Retinal pigment epithelial cell (primary cell): ENCODE measurements around the gene NR5A2.

ENCODE experiments used
- DNase-seq: peaks from one replicate; pipeline ENCODE4 v3.0.0-alpha.2; 2010; ENCODE audit warnings: low read depth
- H3K4me3 ChIP-seq: 2 replicates; pipeline ENCODE4 v1.5.1; 2011; ENCODE audit warnings: mild to moderate bottlenecking, low read length, control low read depth, moderate library complexity
- CTCF ChIP-seq: conservative IDR thresholded peaks from 2 replicates; pipeline ENCODE4 v1.5.1; 2011; ENCODE audit warnings: low read depth, low read length, control low read depth, inconsistent platforms

The NR5A2 gene

DNA sequence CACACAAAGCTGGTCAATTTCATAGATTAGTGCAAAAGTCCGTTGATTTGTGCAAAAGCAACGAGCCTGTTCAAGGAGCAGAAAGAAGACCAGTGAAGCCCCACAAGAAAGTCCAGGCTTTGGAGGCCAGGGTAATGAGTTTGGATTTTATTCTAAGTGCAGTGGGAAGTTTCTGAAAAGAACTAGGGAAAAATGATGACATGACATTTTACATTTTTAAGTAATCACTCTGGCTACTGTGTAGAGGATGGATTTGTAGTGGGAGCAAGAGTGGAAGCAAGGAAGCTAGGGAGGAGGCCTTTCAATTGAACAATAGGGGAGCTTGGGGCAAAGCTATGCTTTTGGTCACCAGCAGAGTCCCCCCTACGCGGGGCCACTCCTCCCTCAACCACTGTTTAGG is 196.1 kb downstream of the NR5A2 start:
- DNase-seq = no peak
- TF ChIP-seq CTCF = no peak

DNA sequence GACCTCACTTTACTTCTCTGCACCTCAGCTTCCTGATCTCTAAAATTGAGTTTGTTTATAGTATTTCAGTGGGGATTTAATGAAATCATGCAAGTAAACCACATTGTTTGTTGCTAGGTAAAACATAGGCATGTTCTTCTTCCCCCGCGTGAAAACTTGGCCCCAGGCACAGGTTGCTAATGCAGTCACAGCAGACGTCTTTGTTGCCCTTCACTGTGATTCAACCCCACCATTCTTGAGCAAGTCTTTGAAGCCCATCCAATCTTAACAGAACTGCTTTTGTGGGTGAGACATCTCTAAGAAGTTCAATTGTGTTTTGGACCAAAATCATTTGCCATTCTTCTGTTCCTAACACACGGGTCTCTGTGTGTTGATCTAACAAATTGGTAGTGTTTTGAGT is 196.8 kb downstream of the NR5A2 start:
- TF ChIP-seq CTCF = no peak
- no peak for DNase-seq
- H3K4me3 ChIP-seq = no peak overlapping the region

More for the DNA sequence above, 196.1 kb downstream of the NR5A2 start:
- no peak overlapping the region for H3K4me3 ChIP-seq

DNA sequence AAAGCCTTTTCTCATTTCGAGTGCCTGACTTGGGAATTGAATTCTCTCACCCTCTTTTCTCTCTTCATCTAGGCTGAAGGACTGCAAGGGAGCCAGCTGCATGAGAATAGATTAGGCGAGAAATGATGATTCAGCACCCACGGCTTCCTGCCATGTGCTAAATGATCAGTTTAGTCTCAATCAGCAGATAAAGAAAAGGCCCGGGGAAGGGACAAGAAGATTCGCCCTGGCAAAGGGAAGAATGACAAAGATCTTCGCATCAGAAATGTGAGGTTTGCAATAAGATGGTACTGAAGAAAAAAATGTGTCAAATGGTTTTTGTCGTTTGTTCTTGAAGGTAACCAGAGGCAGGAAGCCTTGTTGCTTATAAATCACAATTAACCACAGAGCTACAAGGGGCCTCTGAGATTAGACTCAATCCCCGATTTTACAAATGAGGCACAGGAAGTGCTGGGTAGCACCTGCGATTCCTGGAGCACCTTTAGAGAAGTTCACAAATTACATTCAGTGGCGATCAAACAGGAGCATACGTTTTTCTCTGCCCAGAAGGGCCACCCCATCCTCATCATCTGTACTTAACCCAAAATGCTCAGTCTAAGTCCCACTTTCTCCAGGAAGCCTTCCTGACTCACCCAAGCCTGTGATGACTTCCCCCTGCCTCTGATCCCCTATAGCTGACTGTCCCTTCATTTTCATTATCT is 198.9 kb downstream of the NR5A2 start:
- DNase-seq = no peak
- H3K4me3 ChIP-seq = no peak overlapping the region
- TF ChIP-seq CTCF = no peak

- no peak for TF ChIP-seq CTCF
- no peak overlapping the region for H3K4me3 ChIP-seq
- DNase-seq = no peak
Measured at GRCh38 chr1:200226969-200227303, 199.4 kb downstream of the NR5A2 start.
